IgD-negative memory B cell (primary cell): ENCODE measurements around the gene SH3BGRL. TPM values are rescaled to one million over a fixed set of nuclear protein-coding genes. Genes with fewer than 3 reads are reported as not detected.

ENCODE experiments used
- polyA plus RNA-seq: library from polyadenylated mRNA; unstranded; fragments of 300-500 nt; fragmentation: Illumina TruSeq; gene quantifications from one replicate; pipeline ENCODE4 v1.2.3, GENCODE V29; 2021

SH3BGRL gene
- polyA plus RNA-seq, 1 donor from 2014 or later: 255 TPM

Other genes with a start within 250 kb of the SH3BGRL start
- gene HMGN5, start 189 bp upstream of the SH3BGRL start, polyA plus RNA-seq: 1.1 TPM